ENCODE measurements around the gene HMGXB4. TPM values are rescaled to one million over a fixed set of nuclear protein-coding genes. Genes with fewer than 3 reads are reported as not detected.

The HMGXB4 gene
- total RNA-seq, 1 donor from 2014 or later, result 8.6 TPM

DNA sequence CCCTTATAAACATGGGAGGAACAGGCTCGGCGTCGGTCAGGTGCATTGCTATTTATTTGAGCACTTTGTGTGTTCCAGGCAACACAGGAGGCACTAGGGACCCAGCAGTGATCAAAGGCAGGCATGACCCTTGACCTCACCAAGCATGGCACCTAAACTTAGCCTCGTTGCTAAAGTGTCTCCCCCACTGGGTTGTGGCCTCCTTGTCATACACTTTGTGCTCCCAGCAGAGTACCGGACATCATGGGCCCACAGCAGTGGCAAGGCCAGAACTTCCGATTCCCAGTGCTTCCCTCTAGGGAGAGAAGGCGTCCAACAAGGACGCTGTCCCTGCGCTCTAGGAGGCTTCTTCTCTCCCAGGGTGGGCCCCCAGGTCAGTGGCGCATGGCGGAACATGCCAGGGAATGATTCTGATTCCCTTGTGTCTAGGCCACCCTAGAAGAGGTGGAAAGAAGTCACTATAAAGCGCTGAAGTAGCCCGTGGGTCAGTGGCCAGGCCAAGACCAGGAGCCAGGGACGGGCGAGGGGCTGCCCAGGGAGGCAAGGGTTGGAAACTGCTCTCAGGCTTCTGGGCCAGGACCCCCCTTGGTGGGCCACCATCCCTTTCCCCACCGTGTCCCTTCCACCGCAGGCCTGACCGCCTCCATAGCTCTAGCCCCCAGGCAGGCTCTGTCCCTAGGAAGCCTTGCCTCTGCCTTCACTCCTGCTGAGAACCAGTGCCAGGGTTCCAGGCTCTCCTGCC, 62.1 kb downstream of the HMGXB4 start:
- no peak for DNase-seq
- Histone ChIP-seq H3K27me3 (ENCODE audit: low read depth) (no peaks in the 10 kb centered on the region), H3K27ac (replicated peaks) (no peak overlapping the region), H3K4me3 (no peak overlapping the region), H3K36me3 (peaks cover 68% of the 10 kb centered on the region), H3K9me3 (replicated peaks) (no peaks in the 10 kb centered on the region), H3K4me1 (peaks cover 57% of the 10 kb centered on the region)
- intact Hi-C loops (cut with micrococcal nuclease), result no loop called here
- TF ChIP-seq CTCF (IDR thresholded peaks at IDR 0.05; ENCODE audit: borderline replicate concordance), result no peak

GRCh38 chr22:35322126-35322525, 64.8 kb downstream of the HMGXB4 start:
- peaks cover 34% of the 10 kb centered on the region for H3K4me1 ChIP-seq
- H3K9me3 ChIP-seq (replicated peaks), result no peaks in the 10 kb centered on the region
- no peak for TF ChIP-seq CTCF (IDR thresholded peaks at IDR 0.05; ENCODE audit: borderline replicate concordance)
- no peaks in the 10 kb centered on the region for H3K27me3 ChIP-seq (ENCODE audit: low read depth)
- peak overlapping the region; percentile 78 for H3K27ac ChIP-seq (replicated peaks)
- H3K36me3 ChIP-seq, result peaks cover 95% of the 10 kb centered on the region
- H3K4me3 ChIP-seq, result no peak overlapping the region
- DNase-seq, result peak; percentile 62
- intact Hi-C loops (cut with micrococcal nuclease), result no loop called here

DNA sequence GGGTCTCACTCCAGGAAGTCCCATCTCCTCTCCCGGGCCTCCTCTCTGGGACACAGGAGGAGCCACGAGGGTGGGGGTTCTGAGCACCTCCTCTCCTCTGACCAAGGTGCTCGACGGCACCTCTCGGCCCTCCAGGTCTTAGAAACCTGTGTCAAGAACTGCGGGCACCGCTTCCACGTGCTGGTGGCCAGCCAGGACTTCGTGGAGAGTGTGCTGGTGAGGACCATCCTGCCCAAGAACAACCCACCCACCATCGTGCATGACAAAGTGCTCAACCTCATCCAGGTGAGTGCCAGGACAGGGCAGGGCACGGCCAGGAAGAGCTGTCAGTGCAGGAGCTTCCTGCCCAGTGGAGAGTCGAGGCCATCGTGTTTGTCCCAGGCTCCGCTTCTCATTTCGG, 65.6 kb downstream of the HMGXB4 start:
- no peak overlapping the region for H3K4me3 ChIP-seq
- H3K27me3 ChIP-seq (ENCODE audit: low read depth), result no peaks in the 10 kb centered on the region
- peaks cover 96% of the 10 kb centered on the region for H3K36me3 ChIP-seq
- peak overlapping the region; percentile 78 for H3K27ac ChIP-seq (replicated peaks)
- intact Hi-C loops (cut with micrococcal nuclease), result no loop called here
- peaks cover 30% of the 10 kb centered on the region for H3K4me1 ChIP-seq
- no peak for DNase-seq
- TF ChIP-seq CTCF (IDR thresholded peaks at IDR 0.05; ENCODE audit: borderline replicate concordance), result no peak
- H3K9me3 ChIP-seq (replicated peaks), result no peaks in the 10 kb centered on the region

- intact Hi-C loops (cut with micrococcal nuclease), result no loop called here
- TF ChIP-seq CTCF (IDR thresholded peaks at IDR 0.05; ENCODE audit: borderline replicate concordance), result no peak
- H3K36me3 ChIP-seq, result peaks cover 96% of the 10 kb centered on the region
- H3K4me1 ChIP-seq, result peaks cover 30% of the 10 kb centered on the region
- no peak overlapping the region for H3K27ac ChIP-seq (replicated peaks)
- no peaks in the 10 kb centered on the region for H3K27me3 ChIP-seq (ENCODE audit: low read depth)
- no peaks in the 10 kb centered on the region for H3K9me3 ChIP-seq (replicated peaks)
- H3K4me3 ChIP-seq, result no peak overlapping the region
- no peak for DNase-seq
Observed at GRCh38 chr22:35323305-35323704, 66.0 kb downstream of the HMGXB4 start.

- no peak overlapping the region for H3K4me3 ChIP-seq
- no peak for TF ChIP-seq CTCF (IDR thresholded peaks at IDR 0.05; ENCODE audit: borderline replicate concordance)
- H3K27ac ChIP-seq (replicated peaks), result no peak overlapping the region
- H3K4me1 ChIP-seq, result peaks cover 31% of the 10 kb centered on the region
- DNase-seq, result no peak
- intact Hi-C loops (cut with micrococcal nuclease), result no loop called here
- peaks cover 95% of the 10 kb centered on the region for H3K36me3 ChIP-seq
- H3K27me3 ChIP-seq (ENCODE audit: low read depth), result no peaks in the 10 kb centered on the region
- H3K9me3 ChIP-seq (replicated peaks), result no peaks in the 10 kb centered on the region
Observed at GRCh38 chr22:35324067-35324466, 66.8 kb downstream of the HMGXB4 start.

Measured in left ventricle myocardium inferior (tissue), 1 donor.